Right atrium auricular region (tissue), 2 donors: Measurements from ENCODE around the gene FZD4. TPM values are rescaled to one million over a fixed set of nuclear protein-coding genes. Genes with fewer than 3 reads are reported as not detected.
"Not testable (repeated sequence)": the region's sequence is repeated elsewhere in the genome, so short reads cannot be mapped to it uniquely, and the experiment has no call there.

Experiments used
- DNase-seq: peaks from one replicate; pipeline ENCODE4 v3.0.0-alpha.2; 2019; ENCODE audit warnings: low spot score
- H3K27ac ChIP-seq, 2 donors: fragments of 200-600 bp; sonication (generic); 1 replicate in 1 of 2; 2 replicates in 1 of 2; pipeline ENCODE4 v1.5.1; 2016 to 2019
- H3K27me3 ChIP-seq, 2 donors: fragments of 200-600 bp; sonication (generic); one replicate each; pipeline versions ENCODE4 v1.5.1 to v1.6.0; 2017 to 2019
- H3K36me3 ChIP-seq: fragments of 200-600 bp; sonication (generic); one replicate; pipeline ENCODE4 v1.5.1; 2016
- H3K4me1 ChIP-seq, 2 donors: fragments of 200-600 bp; sonication (generic); one replicate each; pipeline versions ENCODE4 v1.5.1 to v1.6.0; 2017 to 2019
- H3K4me3 ChIP-seq, 2 donors: fragments of 200-600 bp; sonication (generic); 1 replicate in 1 of 2; 2 replicates in 1 of 2; pipeline ENCODE4 v1.5.1; 2017 to 2019; ENCODE audit warnings: mild to moderate bottlenecking in 1 of 2, moderate library complexity in 1 of 2
- H3K9me3 ChIP-seq, 2 donors: fragments of 200-600 bp; sonication (generic); one replicate each; pipeline ENCODE4 v1.5.1; 2019
- total RNA-seq, 2 donors: library from RNA; depleted of rRNA; stranded (reverse); fragments of >200 nt; gene quantifications; one replicate each; pipeline ENCODE4 v1.1.0, GENCODE V29; 2016
- TF ChIP-seq, protein P1 (sequence below), 2 donors: fragments of 200-600 bp; sonication (generic); IDR thresholded peaks; one replicate each; pipeline ENCODE4 v1.5.1; 2019; ENCODE audit warnings: antibody characterized with exemption in 2 of 2

FZD4 gene
- total RNA-seq, 2 donors from 2014 or later, result 22.6 to 32.5 TPM

DNA sequence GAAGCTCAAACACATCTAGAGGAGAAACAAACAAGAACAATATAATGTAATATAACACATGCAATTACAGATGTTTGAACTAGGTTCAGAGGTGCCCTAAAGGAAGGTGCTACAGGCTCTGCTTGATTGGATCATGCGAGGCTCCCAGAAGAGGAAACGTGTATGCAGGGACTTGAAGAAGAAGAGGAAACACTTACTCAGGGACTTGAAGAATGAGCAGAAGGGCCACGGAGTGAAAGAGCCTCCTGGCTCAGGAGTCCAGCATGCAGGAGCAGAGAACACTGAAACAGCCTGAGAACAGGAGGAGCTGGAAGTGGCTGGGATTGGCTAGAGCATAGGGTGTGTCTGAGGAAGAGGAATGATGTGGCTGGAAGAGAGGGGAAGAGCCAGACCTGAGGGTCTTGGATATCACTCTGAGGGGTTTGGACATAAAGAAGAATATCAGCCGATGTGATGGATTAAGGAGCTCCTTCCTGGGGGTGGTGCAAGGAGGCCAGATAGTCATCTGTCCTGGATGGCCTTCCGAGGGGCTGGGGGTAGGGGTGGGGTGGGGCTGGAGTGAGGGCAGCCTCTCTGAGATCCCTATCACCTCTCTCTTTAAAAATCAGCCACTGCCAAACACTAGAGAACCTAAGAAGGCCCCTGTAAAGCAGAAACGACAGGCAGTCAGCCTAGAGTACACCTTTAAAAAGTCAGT, 16.8 kb downstream of the FZD4 start:
- Histone ChIP-seq H3K27me3 (no peaks in the 10 kb centered on the region), H3K4me3 (no peak overlapping the region), H3K4me1 (peaks cover 0 to 51% of the 10 kb centered on the region in 2 donors), H3K27ac (no peak overlapping the region), H3K36me3 (no peaks in the 10 kb centered on the region), H3K9me3 (no peaks in the 10 kb centered on the region)
- TF ChIP-seq, protein P1, sequence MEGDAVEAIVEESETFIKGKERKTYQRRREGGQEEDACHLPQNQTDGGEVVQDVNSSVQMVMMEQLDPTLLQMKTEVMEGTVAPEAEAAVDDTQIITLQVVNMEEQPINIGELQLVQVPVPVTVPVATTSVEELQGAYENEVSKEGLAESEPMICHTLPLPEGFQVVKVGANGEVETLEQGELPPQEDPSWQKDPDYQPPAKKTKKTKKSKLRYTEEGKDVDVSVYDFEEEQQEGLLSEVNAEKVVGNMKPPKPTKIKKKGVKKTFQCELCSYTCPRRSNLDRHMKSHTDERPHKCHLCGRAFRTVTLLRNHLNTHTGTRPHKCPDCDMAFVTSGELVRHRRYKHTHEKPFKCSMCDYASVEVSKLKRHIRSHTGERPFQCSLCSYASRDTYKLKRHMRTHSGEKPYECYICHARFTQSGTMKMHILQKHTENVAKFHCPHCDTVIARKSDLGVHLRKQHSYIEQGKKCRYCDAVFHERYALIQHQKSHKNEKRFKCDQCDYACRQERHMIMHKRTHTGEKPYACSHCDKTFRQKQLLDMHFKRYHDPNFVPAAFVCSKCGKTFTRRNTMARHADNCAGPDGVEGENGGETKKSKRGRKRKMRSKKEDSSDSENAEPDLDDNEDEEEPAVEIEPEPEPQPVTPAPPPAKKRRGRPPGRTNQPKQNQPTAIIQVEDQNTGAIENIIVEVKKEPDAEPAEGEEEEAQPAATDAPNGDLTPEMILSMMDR (IDR thresholded peaks at IDR 0.05), result no peak
- DNase-seq, result no peak

DNA sequence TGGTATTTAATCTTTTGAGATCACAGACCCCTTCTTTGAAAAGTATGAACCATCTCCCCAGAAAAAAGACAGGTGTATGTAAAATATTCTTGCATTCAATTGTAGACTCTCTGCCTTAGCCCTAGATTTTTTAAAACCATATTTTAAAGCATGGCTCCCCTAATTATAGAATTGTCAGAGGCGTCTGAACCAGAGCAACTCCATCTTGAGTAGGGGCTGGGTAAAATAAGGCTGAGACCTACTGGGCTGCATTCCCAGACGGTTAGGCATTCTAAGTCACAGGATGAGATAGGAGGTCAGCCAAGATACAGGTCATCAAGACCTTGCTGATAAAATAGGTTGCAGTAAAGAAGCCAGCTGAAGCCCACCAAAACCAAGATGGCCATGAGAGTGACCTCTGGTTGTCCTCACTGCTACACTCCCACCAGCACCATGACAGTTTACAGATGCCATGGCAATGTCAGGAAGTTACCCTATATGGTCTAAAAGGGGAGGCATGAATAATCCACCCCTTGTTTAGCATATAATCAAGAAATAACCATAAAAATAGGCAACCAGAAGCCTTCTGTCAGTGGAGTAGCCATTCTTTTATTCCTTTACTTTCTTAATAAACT, 17.9 kb downstream of the FZD4 start:
- peaks cover 0 to 57% of the 10 kb centered on the region in 2 donors for H3K4me1 ChIP-seq
- not testable (repeated sequence) for H3K27ac ChIP-seq

DNA sequence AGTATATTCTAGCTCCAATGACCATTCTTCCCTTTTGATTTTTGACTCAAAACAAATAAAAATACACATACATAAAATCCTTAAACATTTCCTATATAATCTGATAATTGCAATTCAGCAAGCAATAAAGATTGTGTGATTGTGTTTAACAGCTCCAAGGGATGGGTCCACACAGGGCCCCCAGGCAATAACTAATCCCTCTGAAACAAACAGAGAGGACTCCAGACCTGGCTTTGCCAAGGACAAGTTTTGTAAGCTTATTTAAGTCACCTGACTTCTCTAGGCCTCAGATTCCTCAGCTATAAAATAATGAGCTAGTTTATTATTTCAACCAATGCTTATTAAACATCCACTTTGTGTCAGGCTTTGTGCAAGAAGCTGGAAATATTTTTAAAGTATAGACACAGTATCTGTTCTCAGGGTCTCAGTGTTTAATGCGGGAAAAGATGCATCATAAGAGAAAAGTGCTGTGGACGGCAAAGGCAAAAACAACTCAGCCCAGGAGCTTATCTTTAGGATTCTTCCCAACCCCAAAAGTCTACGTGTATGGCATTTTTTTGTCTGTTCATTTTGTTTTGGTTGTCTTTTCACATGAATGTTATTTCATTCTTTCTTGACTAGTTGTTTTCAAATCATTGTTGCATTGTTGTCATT, 20.1 kb downstream of the FZD4 start:
- Histone ChIP-seq H3K27me3 (no peaks in the 10 kb centered on the region), H3K9me3 (no peaks in the 10 kb centered on the region), H3K4me1 (peaks cover 0 to 48% of the 10 kb centered on the region in 2 donors), H3K4me3 (no peak overlapping the region), H3K27ac (no peak overlapping the region), H3K36me3 (no peaks in the 10 kb centered on the region)
- no peak for DNase-seq
- TF ChIP-seq, protein P1 (IDR thresholded peaks at IDR 0.05), result no peak

More for the DNA sequence above, 17.9 kb downstream of the FZD4 start:
- H3K9me3 ChIP-seq, H3K36me3 ChIP-seq, DNase-seq, H3K4me3 ChIP-seq, H3K27me3 ChIP-seq: not testable (repeated sequence)

DNA sequence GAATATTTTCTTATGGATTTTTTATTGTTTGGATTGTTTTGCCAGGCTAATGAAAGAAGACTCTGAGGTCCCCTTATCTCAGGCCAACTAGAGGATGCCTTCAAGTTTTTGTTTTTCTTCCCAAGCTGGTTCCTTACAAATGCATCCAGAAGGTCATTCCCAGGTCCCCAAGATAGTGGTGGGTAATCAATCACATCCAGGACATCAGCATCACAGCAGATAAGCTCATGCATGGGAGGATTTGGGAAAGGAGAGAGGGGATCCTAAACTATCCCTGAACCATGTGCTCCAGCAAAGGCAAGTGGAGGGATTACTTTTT, 20.7 kb downstream of the FZD4 start:
- H3K4me1 ChIP-seq, result peaks cover 0 to 43% of the 10 kb centered on the region in 2 donors

DNA sequence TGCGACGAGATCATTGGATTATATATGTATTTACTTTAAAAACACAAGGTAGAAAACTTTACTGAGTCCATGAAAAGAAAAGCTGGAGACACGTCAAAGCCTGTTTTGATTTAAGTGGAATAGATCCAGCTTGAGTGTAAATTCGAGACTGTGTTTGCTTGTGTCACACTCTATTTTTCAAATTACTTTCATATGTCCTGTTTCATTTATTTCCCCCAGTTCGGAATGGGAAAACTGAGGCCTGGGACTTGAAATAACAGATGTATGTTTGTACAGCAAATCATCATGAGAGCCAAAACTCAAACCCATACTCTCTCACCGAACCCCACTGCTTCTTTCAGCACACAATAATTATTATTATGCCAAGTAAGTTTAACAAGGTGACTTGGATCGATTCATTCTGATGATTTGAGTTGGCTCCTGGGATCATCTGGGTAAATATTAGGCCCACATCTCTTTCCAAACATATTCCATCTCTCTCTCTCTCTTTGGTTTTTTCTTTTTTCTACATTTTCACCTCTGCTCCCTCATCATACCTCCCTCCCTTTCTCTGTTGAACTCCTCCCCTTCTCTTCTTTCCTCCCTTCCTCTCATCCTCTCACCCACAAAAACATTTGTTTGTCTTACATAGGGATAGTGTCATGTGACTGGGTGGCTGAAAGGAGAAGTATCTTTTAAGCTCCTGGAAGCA, 21.2 kb downstream of the FZD4 start:
- Histone ChIP-seq H3K9me3 (no peaks in the 10 kb centered on the region), H3K27ac (no peak overlapping the region), H3K4me1 (peaks cover 0 to 43% of the 10 kb centered on the region in 2 donors), H3K36me3 (no peaks in the 10 kb centered on the region), H3K4me3 (no peak overlapping the region), H3K27me3 (no peaks in the 10 kb centered on the region)
- no peak for DNase-seq
- TF ChIP-seq, protein P1 (IDR thresholded peaks at IDR 0.05), result no peak

More for the DNA sequence above, 20.7 kb downstream of the FZD4 start:
- TF ChIP-seq, protein P1 (IDR thresholded peaks at IDR 0.05), result no peak
- Histone ChIP-seq H3K36me3 (no peaks in the 10 kb centered on the region), H3K9me3 (no peaks in the 10 kb centered on the region), H3K27me3 (no peaks in the 10 kb centered on the region), H3K27ac (no peak overlapping the region), H3K4me3 (no peak overlapping the region)
- no peak for DNase-seq
